HG03432 (cell line): Measurements from ENCODE around the gene CTIF.

Experiments
- ATAC-seq: cut with Tn5 transposase; IDR thresholded peaks from one replicate; pipeline ENCODE4 v1.9.1; 2021; ENCODE audit warnings: mild to moderate bottlenecking, moderate library complexity; ENCODE audit not compliant: unreplicated experiment

Gene CTIF

GRCh38 chr18:48573632-48574283 lies 34.9 kb downstream of the CTIF start:
- ATAC-seq = no peak

- no peak for ATAC-seq
These were observed 36.0 kb downstream of the CTIF start for GRCh38 chr18:48574667-48575300.

DNA sequence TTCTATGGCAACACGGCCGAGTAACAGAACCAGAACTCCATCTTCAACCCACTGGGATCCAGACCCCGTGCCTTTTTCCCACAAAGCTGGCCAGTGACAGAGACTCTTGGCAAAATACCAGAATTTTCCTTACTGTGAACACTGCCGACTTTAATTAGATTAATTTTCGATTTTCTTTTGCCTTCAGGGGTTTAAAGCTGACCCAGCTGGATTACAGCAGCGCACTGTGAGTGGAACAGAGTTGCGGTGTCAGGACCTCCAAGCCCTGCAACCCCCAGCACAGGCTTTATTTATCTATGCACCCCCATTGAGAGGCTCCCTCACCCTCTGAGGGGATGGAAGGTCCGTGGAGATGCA lies 36.4 kb downstream of the CTIF start:
- no peak for ATAC-seq

GRCh38 chr18:48575658-48576456 lies 37.0 kb downstream of the CTIF start:
- ATAC-seq = no peak

- ATAC-seq = no peak
These were observed 37.6 kb downstream of the CTIF start for GRCh38 chr18:48576457-48576771.

DNA sequence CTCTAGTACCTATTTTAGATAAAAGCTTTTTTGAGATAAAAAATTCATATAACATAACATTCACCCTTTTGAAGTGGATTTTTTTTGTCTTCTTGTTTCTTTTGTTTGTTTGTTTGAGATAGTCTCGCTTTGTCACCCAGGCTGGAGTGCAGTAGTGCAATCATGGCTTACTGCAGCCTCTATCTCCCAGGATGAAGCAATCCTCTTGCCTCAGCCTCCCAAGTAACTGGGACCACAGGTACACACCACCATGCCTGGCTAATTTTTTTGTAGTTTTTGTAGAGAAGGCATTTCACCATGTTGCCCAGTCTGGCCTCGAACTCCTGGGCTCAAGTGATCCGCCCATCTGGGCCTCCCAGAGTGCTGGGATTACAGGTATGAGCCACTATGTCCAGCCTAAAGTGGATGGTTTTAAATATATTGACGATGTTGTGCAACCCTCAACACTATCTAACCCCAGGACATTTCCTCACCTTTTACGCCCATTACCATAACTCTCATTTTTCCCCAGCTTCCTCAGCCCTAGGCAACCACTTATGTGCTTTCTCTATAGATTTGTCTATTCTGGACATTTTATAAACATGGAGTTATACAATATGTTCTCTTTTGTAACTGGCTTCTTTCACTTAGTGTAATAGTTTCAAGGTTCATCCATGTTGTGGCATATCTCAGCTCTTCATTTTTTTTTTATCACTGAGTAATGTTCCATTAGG lies 38.8 kb downstream of the CTIF start:
- ATAC-seq = no peak

GRCh38 chr18:48578289-48578688 lies 39.5 kb downstream of the CTIF start:
- ATAC-seq = no peak

- ATAC-seq = no peak
These were observed 41.2 kb downstream of the CTIF start for GRCh38 chr18:48580066-48580465.

- ATAC-seq = no peak
These were observed 42.0 kb downstream of the CTIF start for GRCh38 chr18:48580782-48581181.

- no peak for ATAC-seq
These were observed 42.4 kb downstream of the CTIF start for GRCh38 chr18:48581206-48581605.

- no peak for ATAC-seq
These were observed 43.1 kb downstream of the CTIF start for GRCh38 chr18:48581941-48582340.

DNA sequence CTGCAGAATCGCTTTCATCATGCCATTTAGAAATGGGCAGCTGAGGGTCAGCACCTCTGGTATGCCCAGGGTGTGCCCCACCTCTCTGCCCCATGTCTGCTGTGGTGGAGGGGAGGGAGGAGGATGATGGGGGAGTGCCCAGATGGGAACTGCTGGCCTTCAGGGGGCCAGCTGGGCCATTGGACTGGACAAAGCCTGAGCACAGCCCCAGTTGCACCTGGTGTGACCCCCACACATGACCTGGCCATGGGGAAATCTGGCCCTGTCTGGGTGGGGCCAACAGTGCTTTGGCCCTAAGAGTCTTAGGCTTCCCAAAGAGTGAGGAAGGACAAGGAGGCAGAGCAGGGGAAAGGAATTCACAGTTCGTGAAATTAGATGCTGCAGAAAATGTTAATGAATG lies 44.1 kb downstream of the CTIF start:
- no peak for ATAC-seq

- ATAC-seq = no peak
These were observed 44.7 kb downstream of the CTIF start for GRCh38 chr18:48583573-48583972.

DNA sequence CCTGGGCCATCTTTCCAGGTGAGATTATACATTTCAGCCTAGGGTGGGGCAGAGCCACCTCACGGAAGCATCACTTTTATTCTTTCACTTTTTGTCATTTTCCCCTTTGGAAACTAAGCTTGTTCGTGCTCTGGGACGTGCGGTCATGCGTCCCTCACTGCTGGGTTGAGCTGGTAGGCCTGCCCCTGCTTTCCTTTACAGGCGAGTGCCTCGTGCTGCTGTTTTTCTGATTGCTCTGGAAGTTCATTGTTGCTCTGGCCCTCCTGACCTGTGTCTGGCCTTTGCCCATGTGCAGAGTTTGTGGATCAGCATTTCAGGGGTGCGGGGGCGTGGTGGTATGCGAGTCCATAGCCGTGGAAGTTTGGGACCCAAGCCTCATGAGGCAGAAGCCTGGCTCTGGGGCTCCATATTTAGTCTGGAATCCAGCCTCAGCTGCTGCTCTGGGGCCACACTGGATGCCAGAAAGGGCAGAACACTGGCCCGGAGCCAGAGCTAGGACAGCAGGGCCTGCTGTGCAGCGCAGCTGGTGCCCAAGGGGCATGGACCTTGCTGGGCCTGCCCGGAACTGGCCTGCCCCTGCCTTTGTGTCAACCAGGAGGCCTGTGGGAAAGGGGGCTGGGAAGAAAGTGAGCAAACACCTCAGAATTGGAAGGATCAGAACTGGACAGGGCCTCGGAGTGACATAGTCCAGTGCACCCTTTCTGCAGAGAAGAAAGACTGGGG lies 51.1 kb downstream of the CTIF start:
- no peak for ATAC-seq

GRCh38 chr18:48590678-48591077 lies 51.8 kb downstream of the CTIF start:
- no peak for ATAC-seq

DNA sequence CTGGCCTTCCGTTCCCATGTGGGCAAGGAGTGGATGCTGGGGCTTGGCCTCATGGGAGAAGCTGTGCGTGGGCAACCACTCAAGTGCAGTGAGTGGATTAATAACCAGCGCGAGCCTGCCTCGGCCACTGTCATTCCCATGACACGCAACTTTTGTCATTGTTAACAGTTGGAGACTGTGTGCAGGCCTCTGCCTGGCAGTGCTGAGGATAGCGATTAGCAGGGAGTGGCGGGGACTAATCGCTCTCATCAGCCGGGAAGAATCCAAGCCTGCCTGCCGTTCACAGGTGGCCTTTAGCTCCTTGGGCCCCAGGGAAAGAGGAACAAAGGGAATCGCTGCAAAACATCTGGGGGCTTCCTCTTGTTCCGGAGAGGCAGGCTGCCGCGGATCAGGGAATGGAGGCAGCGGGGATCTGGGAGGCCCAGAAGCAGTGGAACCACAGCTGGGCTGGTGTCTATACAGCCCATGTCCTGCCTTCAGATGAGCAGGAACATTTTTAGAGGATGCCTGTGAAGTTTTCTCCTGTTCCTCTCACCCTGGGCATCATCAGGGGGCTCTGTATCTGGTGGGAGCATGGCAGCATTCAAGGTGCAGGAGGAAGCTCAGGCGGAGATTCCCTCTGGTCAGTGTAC lies 53.8 kb downstream of the CTIF start:
- ATAC-seq = no peak

DNA sequence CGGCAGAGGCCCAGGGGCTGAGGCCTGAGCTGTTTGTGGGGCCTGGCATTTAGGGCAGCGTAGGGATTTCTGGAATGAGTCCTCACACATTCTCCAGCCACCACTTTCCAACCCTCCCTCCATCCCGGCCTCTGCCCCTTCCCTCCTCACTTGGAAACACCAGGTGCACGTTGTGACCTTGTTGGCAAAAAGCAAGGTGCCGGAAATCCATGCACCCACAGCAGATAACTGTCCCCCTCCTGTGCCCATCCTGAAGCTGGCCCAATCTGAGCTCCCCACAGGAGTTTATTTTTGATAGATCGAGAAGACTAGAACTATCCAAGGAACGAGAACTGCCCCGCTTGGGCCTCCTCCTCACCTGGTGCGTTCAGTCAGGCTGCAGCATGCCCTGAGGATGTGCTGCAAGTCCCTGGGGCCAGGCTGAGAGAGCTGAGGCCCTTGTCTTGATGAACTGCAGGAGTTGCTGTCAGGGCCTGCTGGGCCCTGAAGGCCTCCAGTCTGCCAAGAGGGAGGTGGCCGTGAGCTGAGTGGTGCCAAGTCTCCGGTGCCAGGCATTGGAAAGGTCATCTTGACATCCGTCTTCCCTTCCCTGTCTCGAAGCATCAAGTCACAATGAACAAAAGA lies 55.8 kb downstream of the CTIF start:
- no peak for ATAC-seq

DNA sequence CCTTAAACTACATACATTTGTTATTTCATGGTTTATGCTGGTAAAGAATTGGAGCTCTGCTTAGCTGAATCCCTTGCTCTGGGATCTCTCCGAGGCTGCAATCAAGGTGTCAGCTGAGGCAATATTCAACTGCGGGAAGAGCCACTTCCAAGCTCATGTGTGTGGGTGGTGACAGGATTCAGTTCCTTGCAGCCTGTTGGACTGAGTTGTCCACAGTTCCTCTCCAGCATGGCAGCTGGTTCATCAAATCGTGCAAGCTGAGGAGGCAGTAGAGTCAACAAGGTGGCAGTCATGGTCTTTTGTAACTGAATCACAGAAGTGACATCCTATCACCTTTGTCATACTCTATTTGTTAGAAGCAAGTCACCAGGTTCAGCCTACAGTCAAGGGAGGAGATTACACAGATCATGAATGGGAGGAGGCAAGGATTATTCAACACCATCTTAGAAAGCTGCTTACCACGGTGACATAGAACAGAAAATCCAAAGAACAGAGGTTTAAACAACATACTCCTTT lies 56.9 kb downstream of the CTIF start:
- ATAC-seq = no peak

DNA sequence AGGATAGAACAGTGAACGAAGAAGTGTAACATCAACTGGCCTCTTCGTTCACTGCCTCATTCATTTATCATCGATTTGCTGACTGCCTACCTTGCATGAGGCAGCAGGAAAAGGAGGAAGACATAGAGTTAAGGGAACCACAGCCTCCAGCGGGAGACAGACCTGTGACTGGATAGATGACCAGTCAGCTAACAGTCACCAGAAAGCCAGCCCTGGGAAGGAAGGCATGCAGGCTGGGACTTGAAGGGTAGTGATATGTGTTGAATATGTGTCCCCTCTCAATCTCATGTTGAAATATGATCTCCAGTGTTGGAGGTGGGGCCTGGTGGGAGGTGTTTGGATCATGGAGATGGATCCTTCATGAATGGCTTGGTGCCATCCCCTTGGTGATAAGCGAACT lies 58.3 kb downstream of the CTIF start:
- ATAC-seq = no peak

GRCh38 chr18:48597671-48598070 lies 58.8 kb downstream of the CTIF start:
- ATAC-seq = no peak
